ENCODE data around the gene CLN3.
A peak's percentile ranks its signal among the peaks of the same experiment; 100 is the strongest.
"Not testable (repeated sequence)": the region's sequence is repeated elsewhere in the genome, so short reads cannot be mapped to it uniquely, and the experiment has no call there.

CLN3 gene

GRCh38 chr16:28491970-28492474 is at the start of gene CLN3:
Gene CLN3, minus strand, starts transcription at chr16:28492074. Its CDS starts 315 bp downstream, at chr16:28491759.
- peak; percentile 96 for DNase-seq

DNA sequence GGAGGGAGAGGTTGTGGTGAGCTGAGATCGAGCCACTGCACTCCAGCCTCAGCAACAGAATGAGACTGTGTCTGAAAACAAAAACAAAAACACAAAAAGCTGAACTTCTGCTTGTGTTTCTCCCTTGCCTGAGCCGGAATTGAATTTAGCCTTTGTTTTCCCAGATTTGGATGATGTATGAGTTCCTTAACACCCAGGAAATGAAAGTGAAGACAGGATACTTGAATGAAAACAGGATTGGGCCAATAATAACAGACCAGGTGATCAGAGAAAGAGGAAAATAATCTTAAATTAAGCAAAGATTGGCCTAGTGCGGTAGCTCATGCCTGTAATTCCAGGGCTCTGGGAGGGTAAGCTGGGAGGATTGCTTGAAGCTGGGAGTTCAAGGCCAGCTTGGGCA is 48.5 kb upstream of the CLN3 start:
- no peak for DNase-seq

DNA sequence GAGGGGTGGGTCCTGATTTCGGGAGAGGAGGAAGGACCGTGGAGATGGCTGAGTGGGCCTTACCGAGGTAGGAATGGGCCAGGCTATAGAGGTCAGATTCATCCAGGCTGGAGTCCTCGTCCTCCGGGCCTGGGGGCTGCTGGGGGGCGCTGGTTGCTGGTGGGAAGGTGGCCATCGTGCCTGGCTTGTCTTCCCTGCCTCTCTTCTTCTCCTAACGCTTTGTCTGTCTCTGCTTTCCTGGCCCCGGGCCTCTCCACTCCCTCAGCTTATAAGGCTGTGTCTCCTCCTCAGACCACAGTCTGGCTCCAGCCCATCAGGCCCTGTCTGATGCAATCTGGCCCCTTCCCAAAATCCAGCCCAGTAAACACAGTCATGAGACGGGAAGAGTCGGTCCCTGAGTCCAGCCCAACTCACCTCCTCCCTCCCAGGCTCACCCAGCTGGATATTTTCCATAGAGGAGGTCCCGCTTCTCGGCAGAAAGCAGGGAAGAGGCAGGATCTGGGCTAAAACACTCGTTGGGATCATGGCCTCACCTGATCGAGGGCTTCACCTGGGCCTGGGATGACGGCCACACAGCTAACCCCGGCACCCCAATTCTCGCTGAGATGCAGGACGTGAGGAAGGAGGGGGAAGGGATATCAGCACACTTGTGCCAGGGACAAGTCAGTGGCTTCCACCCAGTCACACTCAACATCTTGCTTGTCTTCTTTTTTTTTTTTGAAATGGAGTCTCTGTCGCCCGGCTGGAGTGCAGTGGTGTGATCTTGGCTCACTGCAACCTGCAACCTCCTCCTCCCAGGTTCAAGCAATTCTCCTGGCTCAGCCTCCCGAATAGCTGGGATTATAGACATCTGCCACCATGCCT is 47.1 kb upstream of the CLN3 start, which contains the start of gene NUPR1:
Gene NUPR1, minus strand, starts transcription at position 242 of the 864 bp plus-strand sequence. Its CDS starts 67 bp downstream, at position 175.
- peak; percentile 99 for DNase-seq

DNA sequence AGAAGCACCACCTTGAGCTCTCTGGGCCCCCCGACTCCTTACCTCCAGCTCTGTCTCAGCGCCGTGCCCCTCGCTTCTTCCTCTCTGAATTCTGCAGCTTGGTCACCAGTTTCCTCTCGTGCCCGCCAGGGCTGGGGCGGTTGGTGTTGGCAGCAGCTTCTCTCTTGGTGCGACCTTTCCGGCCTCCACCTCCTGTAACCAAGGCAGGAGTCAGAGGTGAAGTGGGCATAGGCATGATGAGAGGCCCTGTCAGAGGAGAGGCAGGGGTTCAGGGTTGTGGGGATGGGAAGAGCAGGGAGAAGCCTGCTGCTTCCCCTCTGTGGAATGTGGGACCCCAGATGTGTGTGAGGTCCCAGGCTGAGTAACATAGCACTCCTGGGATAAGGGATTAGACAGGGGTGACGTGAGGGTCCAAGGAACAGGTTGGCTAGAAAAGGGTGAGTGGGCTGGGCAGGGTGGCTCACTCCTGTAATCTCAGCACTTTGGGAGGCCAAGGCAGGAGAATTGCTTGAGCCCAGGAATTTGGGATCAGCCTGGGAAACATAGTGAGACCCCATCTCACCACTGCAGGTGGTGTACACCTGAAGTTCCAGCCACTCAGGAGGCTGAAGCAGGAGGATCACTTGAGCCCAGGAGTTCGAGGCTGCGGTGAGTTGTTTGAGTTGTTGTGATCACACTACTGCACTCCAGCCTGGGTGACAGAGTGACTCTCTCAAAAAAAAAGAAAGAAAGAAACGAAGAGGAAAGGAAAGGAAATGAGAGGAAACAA is 46.3 kb upstream of the CLN3 start:
- DNase-seq: no peak

DNA sequence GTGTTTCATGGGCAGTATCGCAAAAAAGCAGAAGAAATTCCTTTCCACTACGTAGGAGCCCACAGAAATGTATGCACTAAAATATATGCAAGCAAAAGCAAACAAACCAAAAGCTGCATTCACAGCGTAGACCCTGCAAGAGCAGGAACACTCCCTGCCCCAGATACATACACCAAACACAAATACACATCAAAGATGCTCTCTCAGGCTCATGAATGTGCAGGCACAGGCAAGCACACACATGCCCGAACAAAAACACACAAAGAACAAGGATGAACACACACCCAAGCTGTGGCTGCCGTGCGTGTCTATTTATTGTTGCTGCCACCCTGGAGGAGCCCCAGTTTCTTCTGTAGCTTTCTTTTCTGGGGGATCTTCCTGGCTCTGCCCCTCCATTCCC is 45.2 kb upstream of the CLN3 start:
- no peak for DNase-seq

- peak; percentile 25 for DNase-seq
Observed at GRCh38 chr16:28534542-28535373, 42.9 kb upstream of the CLN3 start.

DNA sequence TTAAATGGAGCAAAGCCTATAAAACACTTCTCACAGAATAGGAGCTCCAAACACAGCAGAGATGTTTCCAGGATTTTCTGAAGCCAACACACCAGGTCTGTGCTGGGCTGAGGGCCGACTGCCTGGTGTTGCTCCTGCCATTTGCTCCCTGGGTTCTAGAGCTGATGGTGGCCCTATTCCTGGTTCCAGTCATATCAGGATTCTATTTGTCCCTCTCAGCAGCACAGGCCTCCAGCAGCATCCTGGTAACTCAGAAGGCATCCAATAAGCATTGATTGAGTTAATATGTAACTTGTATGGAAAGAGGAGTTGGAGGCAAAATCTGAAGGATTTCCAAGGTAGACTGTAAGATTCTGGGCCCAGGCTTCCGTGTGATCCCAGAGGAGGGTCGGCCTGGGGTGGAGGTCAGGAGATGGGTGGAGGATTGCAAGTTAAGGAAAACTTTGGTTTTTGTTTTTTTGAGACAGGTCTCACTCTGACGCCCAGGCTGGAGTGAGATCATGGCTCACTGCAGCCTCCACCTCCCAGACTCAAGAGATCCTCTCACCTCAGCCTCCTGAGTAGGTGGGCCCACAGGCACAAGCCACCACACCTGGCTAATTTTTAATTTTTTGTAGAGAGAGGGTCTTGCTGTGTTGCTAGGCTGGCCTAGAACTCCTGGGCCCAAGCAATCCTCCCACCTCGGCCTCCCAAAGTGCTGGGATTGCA is 41.2 kb upstream of the CLN3 start:
- no peak for DNase-seq

DNA sequence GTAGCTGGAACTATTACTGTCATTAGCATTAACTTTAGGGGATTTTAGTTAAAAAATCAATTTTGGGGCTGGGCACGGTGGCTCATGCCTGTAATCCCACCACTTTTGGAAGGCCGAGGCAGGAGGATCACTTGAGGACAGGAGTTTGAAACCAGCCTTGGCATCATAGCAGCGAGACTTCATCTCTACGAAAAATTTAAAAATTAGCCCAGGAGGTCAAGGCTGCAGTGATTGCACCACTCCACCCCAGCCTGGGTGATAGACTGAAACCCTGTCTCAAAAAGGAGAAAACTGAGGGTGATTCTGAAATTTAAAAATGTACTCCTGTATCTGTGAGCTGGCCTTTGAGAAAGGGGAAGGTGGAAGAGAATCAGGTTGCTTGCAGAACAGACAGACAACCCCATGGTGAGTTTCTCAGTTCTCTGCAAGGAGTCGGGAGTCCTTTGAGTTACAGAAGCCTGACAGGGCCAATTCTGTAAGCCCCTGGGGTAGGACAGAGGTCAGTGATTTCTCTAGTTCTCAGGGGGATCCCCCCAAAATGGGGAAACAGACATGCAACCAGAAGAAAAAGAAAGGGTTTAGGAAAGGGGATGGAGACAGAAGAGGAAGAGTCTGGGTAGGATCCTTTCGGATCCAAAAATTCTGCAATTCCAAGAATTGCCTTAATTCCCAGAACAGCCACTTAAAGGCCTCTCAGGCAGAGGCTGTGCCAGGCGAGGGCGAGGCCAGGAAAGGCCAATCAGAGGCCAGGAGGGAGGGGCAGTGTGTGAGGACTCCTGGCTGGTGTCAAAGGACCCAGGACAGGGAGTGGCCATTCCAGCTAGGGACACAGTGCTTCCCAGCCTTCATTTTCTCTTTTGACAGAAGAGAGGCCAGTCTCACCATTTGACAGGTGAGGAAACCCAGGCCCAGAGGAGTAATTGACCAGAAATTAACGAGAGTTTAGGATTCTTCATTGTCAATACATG is 40.2 kb upstream of the CLN3 start:
- DNase-seq: no peak

- DNase-seq: no peak
Observed at GRCh38 chr16:28529124-28529523, 37.2 kb upstream of the CLN3 start.

- no peak for DNase-seq
Observed at GRCh38 chr16:28528463-28528867, 36.6 kb upstream of the CLN3 start.

DNA sequence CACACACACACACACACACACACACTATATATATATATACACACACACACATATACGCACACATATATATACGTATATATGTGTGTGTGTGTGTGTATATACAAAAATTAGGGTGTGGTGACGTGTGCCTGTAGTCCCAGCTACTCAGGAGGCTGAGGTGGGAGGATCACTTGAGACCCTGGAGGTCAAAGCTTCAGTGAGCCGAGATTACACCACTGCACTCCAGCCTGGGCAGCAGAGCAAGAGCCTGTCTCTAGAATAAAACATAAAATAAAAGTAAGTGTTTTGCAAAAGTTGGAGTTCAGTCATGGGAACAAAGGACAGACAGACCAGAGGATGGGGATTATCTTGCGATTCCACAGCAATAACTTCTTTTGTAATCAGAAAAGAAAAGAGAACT is 36.1 kb upstream of the CLN3 start:
- no peak for DNase-seq

DNA sequence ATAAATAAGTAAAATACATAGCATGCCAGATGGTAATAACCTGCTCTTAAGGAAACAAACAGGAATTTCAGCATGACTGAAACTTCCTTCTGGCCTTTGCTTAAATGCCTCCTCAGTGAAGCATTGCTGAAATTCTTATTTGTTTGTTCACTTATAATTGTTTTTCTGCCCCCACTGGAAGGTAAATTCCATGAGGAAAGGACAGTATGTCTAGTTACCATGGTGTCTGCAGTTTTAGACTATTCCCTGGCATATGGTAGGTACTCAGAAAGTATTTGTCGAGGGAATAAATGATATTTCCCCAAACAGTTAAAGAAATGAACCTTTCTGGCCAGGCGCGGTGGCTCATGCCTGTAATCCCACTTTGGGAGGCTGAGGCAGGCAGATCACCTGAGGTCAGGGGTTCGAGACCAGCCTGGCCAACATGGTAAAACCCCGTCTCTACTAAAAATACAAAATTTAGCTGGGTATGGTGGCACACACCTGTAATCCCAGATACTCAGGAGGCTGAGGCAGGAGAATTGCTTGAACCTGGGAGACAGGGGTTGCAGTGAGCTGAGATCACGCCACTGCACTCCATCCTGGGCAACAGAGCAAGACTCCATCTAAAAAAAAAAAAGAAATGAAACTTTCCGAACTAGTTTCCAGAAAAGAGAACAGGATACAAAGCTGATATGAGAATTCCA is 35.4 kb upstream of the CLN3 start:
- DNase-seq: not testable (repeated sequence)

- DNase-seq: no peak
Observed at GRCh38 chr16:28526201-28527099, 34.6 kb upstream of the CLN3 start.

- no peak for DNase-seq
Observed at GRCh38 chr16:28524681-28525171, 32.9 kb upstream of the CLN3 start.

DNA sequence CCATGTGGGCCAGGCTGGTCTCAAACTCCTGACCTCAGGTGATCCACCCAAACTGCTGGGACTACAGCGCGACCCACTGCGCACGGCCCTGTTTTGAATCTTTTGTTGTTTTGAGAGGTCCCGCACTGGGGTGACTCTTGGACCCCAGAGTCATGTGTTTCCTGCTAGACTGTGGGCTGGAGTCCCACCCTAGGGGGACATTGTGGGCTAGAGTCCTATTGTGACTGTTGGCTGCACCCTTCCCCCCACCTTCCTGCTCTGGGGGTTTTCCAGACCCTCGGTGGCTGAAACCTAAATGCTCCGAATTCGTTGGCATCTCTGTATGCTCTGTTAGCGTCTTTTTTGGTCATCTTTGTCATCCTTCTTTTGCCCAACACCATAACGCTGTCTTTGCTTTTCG is 30.9 kb upstream of the CLN3 start:
- no peak for DNase-seq

DNA sequence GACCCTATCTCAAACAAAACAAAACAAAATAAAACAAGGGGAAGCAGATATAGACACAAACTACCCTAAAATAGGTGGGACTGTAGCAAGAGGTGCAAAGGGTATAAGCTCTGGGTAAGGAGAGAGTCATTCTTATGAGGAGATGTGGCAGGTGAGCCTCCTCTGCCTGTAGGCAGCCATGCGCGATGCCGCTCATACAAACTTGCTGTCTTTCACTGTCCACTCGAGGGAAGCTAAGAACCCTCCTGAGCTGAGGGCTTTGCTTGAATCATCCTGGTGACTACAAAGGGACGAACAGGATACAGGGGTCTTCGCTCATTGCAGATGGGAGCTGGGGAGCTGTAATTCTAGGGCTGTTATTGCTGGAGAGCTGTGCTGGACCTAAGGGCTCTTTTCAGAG is 29.6 kb upstream of the CLN3 start:
- DNase-seq: no peak

GRCh38 chr16:28520672-28521071 is 28.8 kb upstream of the CLN3 start:
- DNase-seq: no peak

DNA sequence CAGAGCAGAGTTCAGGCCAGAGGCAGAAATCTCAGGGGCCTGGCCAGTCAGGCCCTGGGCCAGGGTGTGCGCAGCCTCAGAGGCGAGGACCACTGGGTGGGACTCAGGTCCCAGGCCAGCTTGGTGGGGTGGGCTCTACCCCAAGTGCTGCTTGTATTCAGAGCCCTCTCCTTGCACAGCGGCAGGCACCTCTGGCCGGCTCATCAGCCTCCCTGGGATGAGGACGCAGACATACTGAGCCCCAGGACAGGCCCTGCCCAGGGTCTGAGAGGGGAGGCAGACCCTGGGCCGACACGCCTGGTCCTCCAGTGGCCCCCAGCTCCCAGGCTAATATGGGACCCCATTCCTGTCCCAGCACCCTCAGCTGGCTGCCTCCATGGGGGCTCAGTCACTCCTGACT is 22.4 kb upstream of the CLN3 start:
- no peak for DNase-seq

Measured in fibroblast of upper back skin (primary cell).